Prostate gland (tissue), 2 donors: ENCODE results near the gene SEMA6A. TPM values are rescaled to one million over a fixed set of nuclear protein-coding genes. Genes with fewer than 3 reads are reported as not detected.
"Not testable (repeated sequence)": the region's sequence is repeated elsewhere in the genome, so short reads cannot be mapped to it uniquely, and the experiment has no call there.

Experiments
- DNase-seq: peaks from one replicate; pipeline ENCODE4 v3.0.0-alpha.2; 2019; ENCODE audit warnings: low spot score
- H3K27ac ChIP-seq, 2 donors: fragments of 200-600 bp; sonication (generic); 2 replicates each; pipeline ENCODE4 v1.5.1; 2017 to 2019
- H3K27me3 ChIP-seq: fragments of 200-600 bp; sonication (generic); replicated peaks from 2 replicates; pipeline ENCODE4 v1.5.1; 2019; ENCODE audit not compliant: insufficient read depth
- H3K36me3 ChIP-seq, 2 donors: fragments of 200-600 bp; sonication (generic); 1 replicate in 1 of 2; 2 replicates in 1 of 2; pipeline versions ENCODE4 v1.5.1 to v1.8.1; 2017 to 2019
- H3K4me1 ChIP-seq: fragments of 200-600 bp; sonication (generic); replicated peaks from 2 replicates; pipeline ENCODE4 v1.5.1; 2019
- H3K4me3 ChIP-seq, 2 donors: fragments of 200-600 bp; sonication (generic); 2 replicates each; pipeline ENCODE4 v1.5.1; 2017 to 2019
- H3K9me3 ChIP-seq: fragments of 200-600 bp; sonication (generic); 2 replicates; pipeline ENCODE4 v1.5.1; 2017
- POLR2A ChIP-seq: fragments of 450-650 bp; IDR thresholded peaks from one replicate; pipeline ENCODE4 v1.6.1; 2016; ENCODE audit warnings: antibody characterized with exemption, mild to moderate bottlenecking
- POLR2AphosphoS5 ChIP-seq: sonication (generic); formaldehyde crosslinking; IDR thresholded peaks from one replicate; pipeline ENCODE4 v1.6.1; 2017; ENCODE audit warnings: antibody characterized with exemption
- WGBS: methylation state at CpG from one replicate; pipeline ENCODE4 v1.1.5; 2018; 5-methylcytosine and 5-hydroxymethylcytosine counted together
- intact Hi-C: fragments of 100-400 bp; cut with DNase I; formaldehyde crosslinking; loops from one replicate; pipeline ENCODE4 v1.14.2; 2022
- total RNA-seq, 2 donors: library from RNA; depleted of rRNA; stranded (reverse); fragments of >200 nt; gene quantifications; one replicate each; pipeline ENCODE4 v1.1.0, GENCODE V29; 2016
- TF ChIP-seq, protein P1 (sequence below), 4 experiments: fragments of 200-600 bp in 2 of 4; fragments of 450-650 bp in 2 of 4; sonication (generic) in 2 of 4; IDR thresholded peaks; 1 replicate in 3 of 4; 2 replicates in 1 of 4; pipeline ENCODE4 v1.5.1; 2016 to 2019; ENCODE audit warnings: antibody characterized with exemption in 4 of 4, mild to moderate bottlenecking in 2 of 4, moderate library complexity in 2 of 4

Gene SEMA6A
- total RNA-seq, 2 donors from 2014 or later, result 12.8 to 57.1 TPM

DNA sequence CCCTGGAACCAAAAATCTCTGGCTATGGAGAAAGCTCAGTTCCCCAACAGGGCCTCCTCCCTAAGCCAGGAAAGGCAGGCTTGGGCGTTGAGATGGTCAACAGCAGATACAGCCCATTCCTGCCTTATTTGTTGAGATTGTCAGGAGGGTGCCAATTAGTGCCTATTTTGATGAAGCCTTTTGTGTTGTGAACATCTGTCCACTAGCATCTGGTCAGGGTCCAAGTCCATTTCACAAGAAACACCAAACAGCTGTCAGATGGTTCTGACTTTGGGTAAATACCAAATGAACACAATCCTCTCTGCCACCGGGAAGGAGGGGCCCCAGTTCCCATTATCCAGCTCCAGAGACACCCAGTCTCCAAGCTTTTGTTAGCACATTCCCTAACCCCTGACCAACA, 19.9 kb downstream of the SEMA6A start:
- Histone ChIP-seq H3K4me1 (no peaks in the 10 kb centered on the region), H3K9me3 (no peaks in the 10 kb centered on the region), H3K27ac (no peak overlapping the region), H3K4me3 (no peak overlapping the region), H3K27me3 (no peaks in the 10 kb centered on the region), H3K36me3 (no peaks in the 10 kb centered on the region)
- no peak for TF ChIP-seq POLR2AphosphoS5
- TF ChIP-seq, protein P1, sequence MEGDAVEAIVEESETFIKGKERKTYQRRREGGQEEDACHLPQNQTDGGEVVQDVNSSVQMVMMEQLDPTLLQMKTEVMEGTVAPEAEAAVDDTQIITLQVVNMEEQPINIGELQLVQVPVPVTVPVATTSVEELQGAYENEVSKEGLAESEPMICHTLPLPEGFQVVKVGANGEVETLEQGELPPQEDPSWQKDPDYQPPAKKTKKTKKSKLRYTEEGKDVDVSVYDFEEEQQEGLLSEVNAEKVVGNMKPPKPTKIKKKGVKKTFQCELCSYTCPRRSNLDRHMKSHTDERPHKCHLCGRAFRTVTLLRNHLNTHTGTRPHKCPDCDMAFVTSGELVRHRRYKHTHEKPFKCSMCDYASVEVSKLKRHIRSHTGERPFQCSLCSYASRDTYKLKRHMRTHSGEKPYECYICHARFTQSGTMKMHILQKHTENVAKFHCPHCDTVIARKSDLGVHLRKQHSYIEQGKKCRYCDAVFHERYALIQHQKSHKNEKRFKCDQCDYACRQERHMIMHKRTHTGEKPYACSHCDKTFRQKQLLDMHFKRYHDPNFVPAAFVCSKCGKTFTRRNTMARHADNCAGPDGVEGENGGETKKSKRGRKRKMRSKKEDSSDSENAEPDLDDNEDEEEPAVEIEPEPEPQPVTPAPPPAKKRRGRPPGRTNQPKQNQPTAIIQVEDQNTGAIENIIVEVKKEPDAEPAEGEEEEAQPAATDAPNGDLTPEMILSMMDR (IDR thresholded peaks at IDR 0.05), result no peak
- TF ChIP-seq POLR2A, result no peak
- no peak for DNase-seq
- 49% methylated on average over 2 of the region's 2 CpGs for WGBS
- intact Hi-C loops, result no loop called here

DNA sequence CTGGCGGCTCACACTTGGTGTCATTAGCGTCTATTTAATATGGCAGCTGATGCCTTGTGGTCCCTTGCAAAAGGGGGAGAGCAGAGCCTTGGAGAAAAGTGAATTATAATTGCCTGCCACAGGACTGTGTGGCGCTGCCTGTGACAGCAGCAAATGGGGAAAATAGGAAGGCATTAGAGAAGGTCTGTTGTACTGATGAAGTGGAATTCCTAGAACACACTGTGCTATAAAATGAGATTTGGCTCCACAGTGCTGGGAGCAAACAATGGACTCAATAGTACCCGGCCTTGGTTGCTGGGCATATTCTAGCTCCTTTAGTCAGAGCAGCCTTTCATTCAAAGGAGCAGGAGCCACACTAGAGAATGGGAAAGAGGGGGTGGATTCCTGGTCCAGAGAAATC, 21.3 kb downstream of the SEMA6A start:
- no peaks in the 10 kb centered on the region for H3K27me3 ChIP-seq
- H3K4me3 ChIP-seq, result no peak overlapping the region
- H3K9me3 ChIP-seq, result no peaks in the 10 kb centered on the region
- H3K36me3 ChIP-seq, result no peaks in the 10 kb centered on the region
- 47% methylated on average over 4 of the region's 4 CpGs for WGBS
- no peaks in the 10 kb centered on the region for H3K4me1 ChIP-seq
- no peak for DNase-seq
- no peak overlapping the region for H3K27ac ChIP-seq
- TF ChIP-seq, protein P1 (IDR thresholded peaks at IDR 0.05), result no peak
- TF ChIP-seq POLR2AphosphoS5 (no peak), POLR2A (no peak)
- intact Hi-C loops, result no loop called here

DNA sequence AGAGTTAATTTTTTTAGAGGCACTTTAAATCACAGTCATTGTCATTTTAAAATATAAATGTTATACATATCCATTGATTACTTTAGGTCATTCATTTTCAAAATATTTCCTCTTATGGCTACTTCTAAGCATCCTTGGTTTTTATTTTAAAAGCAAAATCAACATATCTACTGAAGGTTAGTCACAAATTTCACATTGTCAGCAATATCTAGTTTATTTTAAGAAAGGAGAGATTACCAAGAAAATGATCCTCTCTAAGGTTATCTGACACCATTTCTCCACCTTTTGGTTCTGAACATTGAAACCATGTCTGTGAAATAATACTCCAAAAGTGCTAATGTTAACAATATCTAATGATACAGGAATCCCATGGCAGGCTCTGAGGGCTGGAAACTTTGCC, 24.5 kb downstream of the SEMA6A start:
- DNase-seq, result no peak
- TF ChIP-seq POLR2AphosphoS5 (no peak), POLR2A (no peak)
- TF ChIP-seq, protein P1 (IDR thresholded peaks at IDR 0.05), result no peak
- H3K36me3 ChIP-seq, result no peaks in the 10 kb centered on the region
- H3K4me1 ChIP-seq, result no peaks in the 10 kb centered on the region
- no peaks in the 10 kb centered on the region for H3K27me3 ChIP-seq
- intact Hi-C loops, result no loop called here
- H3K27ac ChIP-seq, result no peak overlapping the region
- H3K4me3 ChIP-seq, result no peak overlapping the region
- H3K9me3 ChIP-seq, result no peaks in the 10 kb centered on the region

DNA sequence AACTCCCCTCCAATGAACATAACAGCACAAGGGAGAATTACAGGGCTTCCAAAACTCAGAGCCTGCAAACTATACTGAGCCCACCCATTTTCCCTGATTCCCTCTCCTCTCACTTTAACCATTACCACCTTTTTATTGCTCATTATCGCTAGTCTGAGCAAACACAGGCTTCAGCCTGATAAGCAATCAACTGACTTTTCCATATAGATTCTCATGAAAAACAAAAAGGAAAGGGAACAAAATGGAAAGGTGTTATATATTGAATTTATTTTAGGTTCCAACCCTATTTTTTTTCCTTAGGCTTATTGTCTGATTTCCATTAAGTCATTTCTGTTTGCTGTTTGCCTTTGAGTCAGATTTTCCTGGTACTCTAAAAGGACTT, 27.9 kb downstream of the SEMA6A start:
- no peak for DNase-seq
- Histone ChIP-seq H3K27me3 (no peaks in the 10 kb centered on the region), H3K4me1 (no peaks in the 10 kb centered on the region), H3K36me3 (no peaks in the 10 kb centered on the region), H3K9me3 (no peaks in the 10 kb centered on the region), H3K27ac (no peak overlapping the region), H3K4me3 (no peak overlapping the region)
- TF ChIP-seq, protein P1 (IDR thresholded peaks at IDR 0.05), result no peak
- no peak for TF ChIP-seq POLR2A
- TF ChIP-seq POLR2AphosphoS5, result no peak
- 97% methylated on average over 1 of the region's 1 CpG for WGBS
- intact Hi-C loops, result no loop called here

DNA sequence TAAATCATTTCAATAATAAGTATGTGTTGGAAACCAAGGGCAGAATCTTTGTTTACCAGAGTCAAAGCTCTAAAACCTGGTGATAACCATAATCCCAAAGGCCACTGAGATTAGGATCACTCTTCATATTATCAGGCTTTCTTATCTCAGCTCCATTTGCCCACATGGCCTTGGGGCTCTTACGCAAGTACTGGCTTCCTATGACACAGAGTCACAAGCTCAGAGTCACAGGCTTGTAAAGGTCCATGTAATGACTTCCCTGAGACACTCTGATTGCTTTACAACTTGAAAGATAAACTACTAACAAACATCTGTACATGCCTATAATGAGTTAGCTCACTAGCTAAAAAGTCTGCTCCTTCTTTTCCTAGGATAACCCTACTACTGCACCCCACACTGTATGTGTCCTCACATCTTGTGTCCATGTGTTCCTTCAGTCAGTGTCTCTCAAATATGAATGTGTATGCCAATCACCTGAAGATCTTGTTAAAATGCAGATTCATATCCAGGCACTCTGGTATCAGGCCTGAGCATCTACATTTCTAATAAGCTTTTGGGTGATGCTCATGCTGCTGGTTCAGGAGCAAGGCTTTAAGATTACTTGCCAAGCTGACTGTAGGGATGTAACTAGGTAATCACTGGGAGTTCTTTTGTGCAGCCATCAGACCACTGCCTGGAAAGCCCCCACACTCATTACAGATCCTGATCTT, 28.4 kb downstream of the SEMA6A start:
- Histone ChIP-seq H3K27me3 (no peaks in the 10 kb centered on the region), H3K36me3 (no peaks in the 10 kb centered on the region), H3K4me3 (no peak overlapping the region), H3K9me3 (no peaks in the 10 kb centered on the region), H3K4me1 (no peaks in the 10 kb centered on the region), H3K27ac (no peak overlapping the region)
- no peak for TF ChIP-seq POLR2AphosphoS5
- TF ChIP-seq, protein P1 (IDR thresholded peaks at IDR 0.05), result no peak
- no peak for TF ChIP-seq POLR2A
- DNase-seq, result no peak
- 97% methylated on average over 1 of the region's 1 CpG for WGBS
- intact Hi-C loops, result no loop called here

DNA sequence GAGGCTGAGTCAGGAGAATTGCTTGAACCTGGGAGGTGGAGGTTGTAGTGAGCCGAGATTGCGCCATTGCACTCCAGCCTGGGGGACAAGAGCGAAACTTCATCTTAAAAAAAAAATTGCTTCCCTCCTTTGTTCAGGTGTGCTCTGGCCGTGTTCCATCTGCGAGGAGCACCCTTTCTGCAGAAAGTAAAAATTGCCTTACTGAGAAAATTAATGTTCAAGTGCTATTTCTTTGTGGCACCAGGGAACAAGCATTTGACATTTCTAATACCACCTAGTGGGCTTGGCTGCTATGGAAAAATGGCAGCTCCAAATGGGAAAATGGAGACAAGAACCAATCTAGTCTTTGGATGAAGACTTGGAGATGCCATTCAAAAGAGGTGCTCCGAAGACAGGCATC, 29.2 kb downstream of the SEMA6A start:
- H3K4me1 ChIP-seq, H3K27me3 ChIP-seq, H3K27ac ChIP-seq, intact Hi-C loops, DNase-seq, H3K36me3 ChIP-seq, H3K9me3 ChIP-seq, H3K4me3 ChIP-seq: not testable (repeated sequence)
- 97% methylated on average over 6 of the region's 6 CpGs for WGBS
